Measurements from ENCODE around the gene HOXA10.

DNA sequence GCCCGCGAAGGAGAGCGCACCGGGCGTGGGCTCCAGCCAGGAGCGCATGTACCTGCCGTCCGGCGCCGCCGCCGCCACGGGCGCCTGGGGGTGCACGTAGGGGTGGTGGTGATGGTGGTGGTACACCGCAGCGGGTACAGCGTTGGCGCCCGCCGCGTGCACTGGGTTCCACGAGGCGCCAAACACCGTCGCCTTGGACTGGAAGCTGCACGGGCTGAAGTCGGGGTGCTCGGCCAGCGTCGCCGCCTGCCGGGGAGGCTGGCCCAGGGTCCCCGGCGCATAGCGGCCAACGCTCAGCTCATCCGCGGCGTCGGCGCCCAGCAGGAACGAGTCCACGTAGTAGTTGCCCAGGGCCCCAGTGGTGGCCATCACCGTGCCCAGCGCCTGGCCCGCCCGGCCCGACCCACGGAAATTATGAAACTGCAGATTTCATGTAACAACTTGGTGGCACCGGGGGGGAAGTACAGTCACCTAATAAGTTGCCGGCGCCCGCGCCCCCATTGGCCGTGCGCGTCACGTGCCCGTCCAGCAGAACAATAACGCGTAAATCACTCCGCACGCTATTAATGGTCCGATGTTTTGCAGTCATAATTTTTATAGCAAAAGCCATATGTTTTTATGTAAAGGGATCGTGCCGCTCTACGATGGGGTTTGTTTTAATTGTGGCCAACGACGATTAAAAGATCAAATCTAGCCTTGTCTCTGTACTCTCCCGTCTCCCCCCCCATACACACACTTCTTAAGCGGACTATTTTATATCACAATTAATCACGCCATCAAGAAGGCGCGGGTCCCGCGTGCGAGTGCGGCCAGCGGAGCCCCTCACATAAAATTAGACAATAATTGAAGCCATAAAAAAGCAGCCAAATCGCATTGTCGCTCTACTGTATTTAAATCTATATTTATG lies 8.8 kb downstream of the HOXA10 start, which contains the start of gene HOXA9:
- peak in 1 of 12 donors; percentile 8 for TF ChIP-seq CTCF (IDR thresholded peaks at IDR 0.05)
- TF ChIP-seq POLR2A (IDR thresholded peaks at IDR 0.05), result no peak

Data from heart left ventricle (tissue), 13 donors.